ENCODE data around the gene NCCRP1.

DNA sequence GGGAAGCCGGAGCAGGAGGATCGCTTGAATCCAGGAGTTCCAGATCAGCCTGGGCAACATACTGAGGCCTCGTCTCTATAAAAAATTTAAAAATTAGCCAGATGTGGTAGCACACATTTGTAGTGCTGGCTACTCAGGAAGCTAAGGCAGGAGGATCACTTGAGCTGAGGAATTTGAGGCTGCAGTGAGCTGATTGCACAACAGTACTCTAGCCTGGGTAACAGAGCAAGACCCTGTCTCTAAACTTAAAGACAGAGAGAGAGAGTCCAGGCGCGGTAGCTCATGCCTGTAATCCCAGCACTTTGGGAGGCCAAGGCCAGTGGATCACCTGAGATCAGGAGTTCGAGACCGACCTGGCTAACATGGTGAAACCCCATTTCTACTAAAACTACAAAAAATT, 43.7 kb downstream of the NCCRP1 start:
- TF ChIP-seq EP300 (IDR thresholded peaks at IDR 0.05; ENCODE audit: borderline replicate concordance) (no peak), ZBTB7A (IDR thresholded peaks at IDR 0.05; ENCODE audit: low read depth) (no peak), TEAD4 (IDR thresholded peaks at IDR 0.05) (no peak), NFIC (IDR thresholded peaks at IDR 0.05) (no peak), RAD21 (IDR thresholded peaks at IDR 0.05; ENCODE audit: low read depth) (no peak), YY1 (IDR thresholded peaks at IDR 0.05; ENCODE audit: low read depth) (no peak), CEBPB (IDR thresholded peaks at IDR 0.05) (no peak), TCF12 (IDR thresholded peaks at IDR 0.05; ENCODE audit: low read depth) (no peak), TAF1 (IDR thresholded peaks at IDR 0.05; ENCODE audit: low read depth) (no peak), EGR1 (IDR thresholded peaks at IDR 0.05) (no peak)
- TF ChIP-seq, protein P1, sequence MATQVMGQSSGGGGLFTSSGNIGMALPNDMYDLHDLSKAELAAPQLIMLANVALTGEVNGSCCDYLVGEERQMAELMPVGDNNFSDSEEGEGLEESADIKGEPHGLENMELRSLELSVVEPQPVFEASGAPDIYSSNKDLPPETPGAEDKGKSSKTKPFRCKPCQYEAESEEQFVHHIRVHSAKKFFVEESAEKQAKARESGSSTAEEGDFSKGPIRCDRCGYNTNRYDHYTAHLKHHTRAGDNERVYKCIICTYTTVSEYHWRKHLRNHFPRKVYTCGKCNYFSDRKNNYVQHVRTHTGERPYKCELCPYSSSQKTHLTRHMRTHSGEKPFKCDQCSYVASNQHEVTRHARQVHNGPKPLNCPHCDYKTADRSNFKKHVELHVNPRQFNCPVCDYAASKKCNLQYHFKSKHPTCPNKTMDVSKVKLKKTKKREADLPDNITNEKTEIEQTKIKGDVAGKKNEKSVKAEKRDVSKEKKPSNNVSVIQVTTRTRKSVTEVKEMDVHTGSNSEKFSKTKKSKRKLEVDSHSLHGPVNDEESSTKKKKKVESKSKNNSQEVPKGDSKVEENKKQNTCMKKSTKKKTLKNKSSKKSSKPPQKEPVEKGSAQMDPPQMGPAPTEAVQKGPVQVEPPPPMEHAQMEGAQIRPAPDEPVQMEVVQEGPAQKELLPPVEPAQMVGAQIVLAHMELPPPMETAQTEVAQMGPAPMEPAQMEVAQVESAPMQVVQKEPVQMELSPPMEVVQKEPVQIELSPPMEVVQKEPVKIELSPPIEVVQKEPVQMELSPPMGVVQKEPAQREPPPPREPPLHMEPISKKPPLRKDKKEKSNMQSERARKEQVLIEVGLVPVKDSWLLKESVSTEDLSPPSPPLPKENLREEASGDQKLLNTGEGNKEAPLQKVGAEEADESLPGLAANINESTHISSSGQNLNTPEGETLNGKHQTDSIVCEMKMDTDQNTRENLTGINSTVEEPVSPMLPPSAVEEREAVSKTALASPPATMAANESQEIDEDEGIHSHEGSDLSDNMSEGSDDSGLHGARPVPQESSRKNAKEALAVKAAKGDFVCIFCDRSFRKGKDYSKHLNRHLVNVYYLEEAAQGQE (IDR thresholded peaks at IDR 0.05; ENCODE audit: low read depth): no peak
- TF ChIP-seq, protein P2, sequence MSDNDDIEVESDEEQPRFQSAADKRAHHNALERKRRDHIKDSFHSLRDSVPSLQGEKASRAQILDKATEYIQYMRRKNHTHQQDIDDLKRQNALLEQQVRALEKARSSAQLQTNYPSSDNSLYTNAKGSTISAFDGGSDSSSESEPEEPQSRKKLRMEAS (IDR thresholded peaks at IDR 0.05): no peak
- TF ChIP-seq, protein P3, sequence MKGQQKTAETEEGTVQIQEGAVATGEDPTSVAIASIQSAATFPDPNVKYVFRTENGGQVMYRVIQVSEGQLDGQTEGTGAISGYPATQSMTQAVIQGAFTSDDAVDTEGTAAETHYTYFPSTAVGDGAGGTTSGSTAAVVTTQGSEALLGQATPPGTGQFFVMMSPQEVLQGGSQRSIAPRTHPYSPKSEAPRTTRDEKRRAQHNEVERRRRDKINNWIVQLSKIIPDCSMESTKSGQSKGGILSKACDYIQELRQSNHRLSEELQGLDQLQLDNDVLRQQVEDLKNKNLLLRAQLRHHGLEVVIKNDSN (IDR thresholded peaks at IDR 0.05): no peak
